Measurements from ENCODE around the gene MYOT. TPM values are rescaled to one million over a fixed set of nuclear protein-coding genes. Genes with fewer than 3 reads are reported as not detected.

MYOT gene
- total RNA-seq, 2 experiments from 2014 or later: not detected

DNA sequence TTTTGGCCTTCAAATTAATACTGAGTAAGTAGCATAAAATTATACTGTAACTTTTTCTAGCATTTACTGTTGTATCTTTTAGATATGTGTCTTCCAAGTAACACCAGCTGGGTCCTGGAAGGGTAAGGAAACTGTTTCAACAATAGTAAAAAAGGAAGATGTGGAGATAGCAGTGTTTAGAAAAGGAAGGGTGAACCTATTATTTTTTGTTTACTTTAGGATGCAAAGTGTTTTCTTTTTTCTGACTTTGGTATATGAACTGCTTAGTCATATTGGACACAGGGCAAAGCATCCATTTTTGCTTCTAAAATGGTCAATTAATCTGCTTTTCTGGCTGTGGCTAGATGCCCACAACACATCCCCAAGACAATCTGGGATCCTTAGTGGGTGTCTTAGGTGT lies 26.9 kb downstream of the MYOT start:
- H3K4me3 Mint-ChIP-seq: no peak overlapping the region
- ATAC-seq: no peak
- no peak for DNase-seq
- no peak overlapping the region for H3K27ac Mint-ChIP-seq
- no peaks in the 10 kb centered on the region for H3K27me3 Mint-ChIP-seq
- H3K9me3 Mint-ChIP-seq: no peaks in the 10 kb centered on the region
- ChIA-PET POLR2A (no interaction called here), CTCF (interaction anchor here (1.5 kb wide), 1 partner anchor 115 kb away, joined by 3 read pairs; no protein-coding TSS in a partner anchor)
- H3K4me1 Mint-ChIP-seq (ENCODE audit: low read depth): peaks cover 2% of the 10 kb centered on the region
- intact Hi-C loops (cut with micrococcal nuclease): no loop called here
- H3K36me3 Mint-ChIP-seq (ENCODE audit: low read depth): no peaks in the 10 kb centered on the region
- no peak for TF ChIP-seq CTCF (IDR thresholded peaks at IDR 0.05)

DNA sequence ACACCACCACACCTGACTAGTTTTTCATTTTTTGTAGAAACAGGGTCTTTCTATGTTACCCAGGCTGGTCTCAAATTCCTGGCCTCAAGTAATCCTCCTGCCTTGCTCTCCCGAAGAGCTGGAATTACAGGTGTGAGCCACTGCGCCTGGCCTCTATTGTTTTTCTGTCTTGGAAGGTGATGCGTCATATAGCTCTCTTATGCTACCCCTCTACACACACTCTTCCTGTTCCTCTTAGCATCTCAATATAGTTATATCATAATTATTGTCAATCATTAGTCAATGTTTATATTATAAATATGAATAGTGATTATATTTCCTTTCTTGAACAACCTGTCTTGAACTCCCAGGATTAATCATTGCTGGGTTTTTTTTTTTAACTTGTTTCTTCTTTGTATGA lies 28.9 kb downstream of the MYOT start:
- Mint-ChIP-seq H3K27me3 (peaks cover 2% of the 10 kb centered on the region), H3K4me3 (no peak overlapping the region), H3K9me3 (no peaks in the 10 kb centered on the region), H3K4me1 (ENCODE audit: low read depth) (no peaks in the 10 kb centered on the region), H3K36me3 (ENCODE audit: low read depth) (no peaks in the 10 kb centered on the region), H3K27ac (no peak overlapping the region)
- no peak for DNase-seq
- no peak for TF ChIP-seq CTCF (IDR thresholded peaks at IDR 0.05)
- no peak for ATAC-seq
- intact Hi-C loops (cut with micrococcal nuclease): no loop called here
- ChIA-PET CTCF (no interaction called here), POLR2A (interaction anchor here (0.6 to 0.7 kb wide), 2 partner anchors 109 to 567 kb away, joined by 3 read pairs; no protein-coding TSS in a partner anchor)

DNA sequence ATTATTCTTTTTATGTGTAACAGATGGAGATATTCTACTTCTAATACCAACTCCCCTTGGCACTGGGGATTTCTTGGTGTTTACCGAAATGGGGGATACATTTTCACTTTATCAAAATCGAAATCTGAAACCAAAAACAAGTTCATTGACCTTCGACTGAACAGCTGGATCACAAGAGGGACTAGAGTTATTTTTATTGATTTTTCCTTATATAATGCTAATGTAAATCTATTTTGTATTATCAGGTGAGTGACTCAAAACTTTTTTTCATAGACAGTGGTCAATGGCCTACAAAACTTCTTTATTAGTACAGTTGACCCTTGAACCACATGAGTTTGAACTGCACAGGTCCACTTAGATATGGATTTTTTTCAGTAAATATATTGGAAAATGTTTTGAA lies 31.8 kb downstream of the MYOT start:
- no peak overlapping the region for H3K4me3 Mint-ChIP-seq
- no peaks in the 10 kb centered on the region for H3K9me3 Mint-ChIP-seq
- no peaks in the 10 kb centered on the region for H3K4me1 Mint-ChIP-seq (ENCODE audit: low read depth)
- no peak for TF ChIP-seq CTCF (IDR thresholded peaks at IDR 0.05)
- ChIA-PET CTCF (no interaction called here), POLR2A (no interaction called here)
- no peak for ATAC-seq
- no peak overlapping the region for H3K27ac Mint-ChIP-seq
- DNase-seq: no peak
- H3K36me3 Mint-ChIP-seq (ENCODE audit: low read depth): no peaks in the 10 kb centered on the region
- intact Hi-C loops (cut with micrococcal nuclease): no loop called here
- H3K27me3 Mint-ChIP-seq: peaks cover 2% of the 10 kb centered on the region

DNA sequence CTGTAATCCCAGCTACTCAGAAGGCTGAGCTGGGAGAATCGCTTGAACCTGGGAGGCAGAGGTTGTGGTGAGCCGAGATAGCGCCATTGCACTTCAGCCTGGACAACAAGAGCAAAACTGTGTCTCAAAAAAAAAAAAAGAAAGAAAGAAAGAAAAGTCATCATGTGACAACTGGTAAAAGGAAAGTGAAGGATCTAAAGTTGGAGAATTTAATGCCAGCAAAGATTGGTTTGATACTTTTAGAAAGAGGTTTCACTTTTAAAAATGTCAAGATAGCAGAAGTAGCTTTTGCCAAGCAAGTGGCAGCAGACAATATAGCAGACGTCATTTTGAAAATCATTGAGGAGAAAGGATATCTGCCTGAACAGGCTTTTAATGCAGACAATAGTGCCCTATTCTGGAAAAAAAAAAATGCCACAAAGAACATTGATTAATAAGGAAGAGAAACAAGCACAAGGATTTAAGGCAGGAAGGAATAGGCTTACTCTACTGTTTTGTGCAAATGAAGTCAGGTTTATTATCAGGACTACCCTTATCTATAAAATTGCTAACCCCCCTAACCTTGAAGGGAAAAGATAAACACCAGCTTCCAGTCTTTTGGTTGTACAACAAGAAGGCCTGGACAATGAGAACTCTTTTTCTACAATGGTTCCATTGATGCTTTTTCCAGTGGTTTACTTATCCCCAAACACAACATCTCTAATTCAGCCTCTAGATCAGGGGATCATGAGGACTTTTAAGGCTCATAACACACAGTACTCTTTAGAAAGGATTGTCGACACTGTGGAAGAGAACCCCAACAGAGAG lies 33.6 kb downstream of the MYOT start:
- H3K36me3 Mint-ChIP-seq (ENCODE audit: low read depth): no peaks in the 10 kb centered on the region
- intact Hi-C loops (cut with micrococcal nuclease): no loop called here
- H3K27ac Mint-ChIP-seq: no peak overlapping the region
- ChIA-PET POLR2A (no interaction called here), CTCF (interaction anchor here (0.7 kb wide), 1 partner anchor 313 kb away, joined by 3 read pairs; no protein-coding TSS in a partner anchor)
- H3K9me3 Mint-ChIP-seq: no peaks in the 10 kb centered on the region
- H3K4me3 Mint-ChIP-seq: no peak overlapping the region
- DNase-seq: no peak
- H3K27me3 Mint-ChIP-seq: peaks cover 2% of the 10 kb centered on the region
- no peak for ATAC-seq
- TF ChIP-seq CTCF (IDR thresholded peaks at IDR 0.05): no peak
- no peaks in the 10 kb centered on the region for H3K4me1 Mint-ChIP-seq (ENCODE audit: low read depth)

DNA sequence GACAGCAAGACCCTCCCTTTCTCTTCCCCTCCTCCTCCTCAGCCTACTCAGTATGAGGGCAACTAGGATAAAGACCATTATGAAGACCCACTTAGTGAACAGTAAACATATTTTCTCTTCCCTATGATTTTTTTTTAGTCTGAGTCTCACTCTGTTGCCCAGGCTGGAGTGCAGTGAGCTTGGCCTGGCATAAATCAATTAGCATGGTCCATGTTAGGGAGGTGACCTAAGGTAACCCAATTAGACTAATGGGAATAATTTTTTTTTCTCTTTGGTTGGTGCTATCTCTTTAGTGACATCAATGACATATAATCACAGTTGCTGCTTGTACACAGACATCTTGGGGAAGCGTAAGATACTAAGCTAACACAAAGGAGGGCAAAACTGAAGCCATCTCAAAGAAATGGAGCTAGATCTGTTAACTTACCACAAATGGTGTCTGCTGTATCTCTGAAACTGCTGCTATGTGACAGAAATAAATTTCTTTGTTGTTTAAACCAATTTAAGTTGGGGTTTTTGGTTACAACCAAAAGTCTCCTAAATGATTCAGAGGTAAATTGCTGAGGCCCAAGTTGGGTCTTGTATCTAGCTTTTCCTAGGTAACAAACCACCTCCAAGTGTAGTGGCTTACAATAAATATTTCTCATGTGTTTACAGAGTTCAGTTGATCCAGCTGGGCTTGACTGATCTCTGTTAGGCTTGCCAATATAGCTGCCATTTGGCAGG lies 34.9 kb downstream of the MYOT start:
- intact Hi-C loops (cut with micrococcal nuclease): no loop called here
- Mint-ChIP-seq H3K27ac (no peak overlapping the region), H3K36me3 (ENCODE audit: low read depth) (no peaks in the 10 kb centered on the region), H3K4me3 (no peak overlapping the region), H3K4me1 (ENCODE audit: low read depth) (no peaks in the 10 kb centered on the region), H3K27me3 (peaks cover 2% of the 10 kb centered on the region), H3K9me3 (no peaks in the 10 kb centered on the region)
- ChIA-PET POLR2A (interaction anchor here (1.4 kb wide), 1 partner anchor 13 kb away, joined by 4 read pairs; the partner anchor contains the start of gene PKD2L2), CTCF (no interaction called here)
- no peak for DNase-seq
- TF ChIP-seq CTCF (IDR thresholded peaks at IDR 0.05): no peak
- no peak for ATAC-seq
